Fibroblast of skin of right quadriceps (primary cell): Measurements from ENCODE around the gene KRTAP12-1.
"Not testable (repeated sequence)": the region's sequence is repeated elsewhere in the genome, so short reads cannot be mapped to it uniquely, and the experiment has no call there.

Experiments used
- DNase-seq: peaks from one replicate; pipeline ENCODE4 v3.0.0-alpha.2; 2013

KRTAP12-1 gene

GRCh38 chr21:44664691-44665090 lies 17.3 kb downstream of the KRTAP12-1 start:
- DNase-seq = no peak

- not testable (repeated sequence) for DNase-seq
Observed at GRCh38 chr21:44661567-44661966, 20.4 kb downstream of the KRTAP12-1 start.

- no peak for DNase-seq
Observed at GRCh38 chr21:44658913-44659595, 22.9 kb downstream of the KRTAP12-1 start.

- no peak for DNase-seq
Observed at GRCh38 chr21:44658541-44658910, 23.4 kb downstream of the KRTAP12-1 start.

GRCh38 chr21:44657635-44658540 lies 24.1 kb downstream of the KRTAP12-1 start, which contains the start of gene KRTAP12-3:
Gene KRTAP12-3 (plus strand): TSS chr21:44657932. CDS start chr21:44657980, 48 bp downstream.
- no peak for DNase-seq

- DNase-seq = no peak
Observed at GRCh38 chr21:44656868-44657267, 25.1 kb downstream of the KRTAP12-1 start.

- DNase-seq = no peak
Observed at GRCh38 chr21:44654576-44655175, 27.3 kb downstream of the KRTAP12-1 start, which contains the start of gene KRTAP12-4. Gene KRTAP12-4 (minus strand): TSS chr21:44654659. CDS start chr21:44654614, 45 bp downstream.

- DNase-seq = no peak
Observed at GRCh38 chr21:44653656-44654575, 28.0 kb downstream of the KRTAP12-1 start.

- DNase-seq = no peak
Observed at GRCh38 chr21:44653123-44653522, 28.8 kb downstream of the KRTAP12-1 start.

GRCh38 chr21:44650973-44651675 lies 30.8 kb downstream of the KRTAP12-1 start:
- DNase-seq = no peak

GRCh38 chr21:44650265-44650972 lies 31.5 kb downstream of the KRTAP12-1 start:
- no peak for DNase-seq

- DNase-seq = no peak
Observed at GRCh38 chr21:44649521-44650100, 32.4 kb downstream of the KRTAP12-1 start.

- no peak for DNase-seq
Observed at GRCh38 chr21:44648557-44649311, 33.2 kb downstream of the KRTAP12-1 start.

GRCh38 chr21:44647222-44647552 lies 34.8 kb downstream of the KRTAP12-1 start:
- no peak for DNase-seq

GRCh38 chr21:44646366-44647221 lies 35.4 kb downstream of the KRTAP12-1 start, which contains the start of gene KRTAP10-11:
Gene KRTAP10-11 (plus strand): TSS chr21:44646414. CDS start chr21:44646459, 45 bp downstream.
- DNase-seq = not testable (repeated sequence)

- DNase-seq = no peak
Observed at GRCh38 chr21:44644878-44645277, 37.1 kb downstream of the KRTAP12-1 start.

GRCh38 chr21:44643741-44644310 lies 38.1 kb downstream of the KRTAP12-1 start:
- no peak for DNase-seq

- no peak for DNase-seq
Observed at GRCh38 chr21:44640761-44641160, 41.2 kb downstream of the KRTAP12-1 start.

GRCh38 chr21:44639331-44639655 lies 42.7 kb downstream of the KRTAP12-1 start:
- no peak for DNase-seq
